Fibroblast of lung (primary cell): ENCODE measurements around the gene CHST13.

ENCODE experiments used
- EZH2 ChIP-seq: IDR thresholded peaks from 2 replicates; pipeline ENCODE4 v1.5.1; 2012; ENCODE audit warnings: low read length, control low read depth, mild to moderate bottlenecking; ENCODE audit errors: missing control alignments
- TF ChIP-seq, protein P1 (sequence below), 2 donors: IDR thresholded peaks in 1 of 2; conservative IDR thresholded peaks in 1 of 2; 1 replicate in 1 of 2; 2 replicates in 1 of 2; pipeline ENCODE4 v1.5.1; 2011 to 2012; ENCODE audit warnings: low read length in 2 of 2, control low read depth in 1 of 2, inconsistent platforms in 1 of 2, low read depth in 1 of 2, mild to moderate bottlenecking in 1 of 2

DNA sequence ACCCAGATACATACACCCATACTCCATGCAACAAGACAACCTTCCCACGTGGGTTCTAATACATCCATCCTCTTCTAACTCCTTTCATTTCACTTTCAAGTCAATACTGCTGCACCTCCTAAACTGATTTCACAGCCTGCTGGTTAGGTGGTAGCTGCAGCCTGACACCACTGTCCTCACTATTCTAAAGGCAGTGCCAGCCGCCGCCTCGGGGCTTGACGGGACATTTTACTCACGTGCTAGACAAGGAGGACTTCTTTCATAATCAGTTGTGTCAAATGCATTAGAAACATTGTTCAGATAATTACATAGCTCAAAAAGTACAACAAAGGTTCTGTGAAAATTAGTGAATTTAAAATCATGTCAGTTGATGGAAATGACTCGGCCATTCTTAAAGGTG is 12.7 kb upstream of the CHST13 start:
- TF ChIP-seq, protein P1, sequence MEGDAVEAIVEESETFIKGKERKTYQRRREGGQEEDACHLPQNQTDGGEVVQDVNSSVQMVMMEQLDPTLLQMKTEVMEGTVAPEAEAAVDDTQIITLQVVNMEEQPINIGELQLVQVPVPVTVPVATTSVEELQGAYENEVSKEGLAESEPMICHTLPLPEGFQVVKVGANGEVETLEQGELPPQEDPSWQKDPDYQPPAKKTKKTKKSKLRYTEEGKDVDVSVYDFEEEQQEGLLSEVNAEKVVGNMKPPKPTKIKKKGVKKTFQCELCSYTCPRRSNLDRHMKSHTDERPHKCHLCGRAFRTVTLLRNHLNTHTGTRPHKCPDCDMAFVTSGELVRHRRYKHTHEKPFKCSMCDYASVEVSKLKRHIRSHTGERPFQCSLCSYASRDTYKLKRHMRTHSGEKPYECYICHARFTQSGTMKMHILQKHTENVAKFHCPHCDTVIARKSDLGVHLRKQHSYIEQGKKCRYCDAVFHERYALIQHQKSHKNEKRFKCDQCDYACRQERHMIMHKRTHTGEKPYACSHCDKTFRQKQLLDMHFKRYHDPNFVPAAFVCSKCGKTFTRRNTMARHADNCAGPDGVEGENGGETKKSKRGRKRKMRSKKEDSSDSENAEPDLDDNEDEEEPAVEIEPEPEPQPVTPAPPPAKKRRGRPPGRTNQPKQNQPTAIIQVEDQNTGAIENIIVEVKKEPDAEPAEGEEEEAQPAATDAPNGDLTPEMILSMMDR (conservative IDR thresholded peaks at IDR 0.05 in 1 of 2, IDR thresholded peaks at IDR 0.05 in 1 of 2; ENCODE audit: low read depth in 1 of 2, low read length in 2 of 2): no peak
- no peak for TF ChIP-seq EZH2
